Measurements from ENCODE around the gene CAST. TPM values are rescaled to one million over a fixed set of nuclear protein-coding genes. Genes with fewer than 3 reads are reported as not detected.

The CAST gene
- total RNA-seq, 4 donors from 2014 or later = 247 to 316 (median 259) TPM

DNA sequence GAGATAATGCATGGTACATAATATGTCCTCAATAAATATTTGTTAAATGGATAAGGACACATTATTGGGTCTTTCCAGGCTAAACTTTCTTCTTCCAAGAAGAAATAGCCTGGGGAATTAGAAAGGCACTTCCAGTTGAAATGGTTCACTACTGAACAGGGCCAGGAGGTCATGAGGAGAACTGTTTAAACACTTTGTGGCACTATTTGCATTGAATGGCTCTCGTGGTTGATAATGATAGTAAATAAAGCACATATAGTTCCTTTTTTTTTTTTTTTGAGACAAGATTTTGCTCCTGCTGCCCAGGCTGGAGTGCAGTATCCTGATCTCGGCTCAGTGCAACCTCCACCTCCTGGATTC lies 19.9 kb upstream of the CAST start:
- WGBS, 2 donors = 80 to 86% methylated on average over 2 of the region's 2 CpGs
- Histone ChIP-seq H3K4me1 (no peaks in the 10 kb centered on the region), H3K27me3 (no peaks in the 10 kb centered on the region), H3K27ac (no peak overlapping the region), H3K36me3 (no peaks in the 10 kb centered on the region), H3K9me3 (no peaks in the 10 kb centered on the region), H3K4me3 (no peak overlapping the region)
- no peak for DNase-seq (ENCODE audit: low spot score in 2 of 2)
- TF ChIP-seq EP300 (IDR thresholded peaks at IDR 0.05) = no peak
- TF ChIP-seq POLR2A (IDR thresholded peaks at IDR 0.05) = no peak
- TF ChIP-seq CTCF (IDR thresholded peaks at IDR 0.05) = no peak

- H3K27ac ChIP-seq = no peak overlapping the region
- no peaks in the 10 kb centered on the region for H3K9me3 ChIP-seq
- TF ChIP-seq CTCF (IDR thresholded peaks at IDR 0.05) (no peak), POLR2A (IDR thresholded peaks at IDR 0.05) (no peak), EP300 (IDR thresholded peaks at IDR 0.05) (no peak)
- H3K36me3 ChIP-seq = no peaks in the 10 kb centered on the region
- no peaks in the 10 kb centered on the region for H3K27me3 ChIP-seq
- H3K4me3 ChIP-seq = no peak overlapping the region
- DNase-seq (ENCODE audit: low spot score in 2 of 2) = no peak
- 84 to 89% methylated on average over 7 of the region's 7 CpGs for WGBS, 2 donors
- peaks cover 0 to 14% (median 0%) of the 10 kb centered on the region in 4 donors for H3K4me1 ChIP-seq
Measured at GRCh38 chr5:96645091-96645490, 17.1 kb upstream of the CAST start.

GRCh38 chr5:96648023-96648422 lies 14.2 kb upstream of the CAST start:
- no peaks in the 10 kb centered on the region for H3K9me3 ChIP-seq
- H3K27me3 ChIP-seq = no peaks in the 10 kb centered on the region
- TF ChIP-seq CTCF (IDR thresholded peaks at IDR 0.05) = no peak
- no peak for TF ChIP-seq EP300 (IDR thresholded peaks at IDR 0.05)
- TF ChIP-seq POLR2A (IDR thresholded peaks at IDR 0.05) = no peak
- no peak overlapping the region for H3K4me3 ChIP-seq
- H3K27ac ChIP-seq = no peak overlapping the region
- DNase-seq (ENCODE audit: low spot score in 2 of 2) = no peak
- H3K4me1 ChIP-seq = peaks cover 0 to 22% (median 0%) of the 10 kb centered on the region in 4 donors
- H3K36me3 ChIP-seq = no peaks in the 10 kb centered on the region

- Histone ChIP-seq H3K4me1 (peaks cover 0 to 22% (median 0%) of the 10 kb centered on the region in 4 donors), H3K27me3 (no peaks in the 10 kb centered on the region), H3K27ac (no peak overlapping the region), H3K36me3 (no peaks in the 10 kb centered on the region), H3K4me3 (no peak overlapping the region), H3K9me3 (no peaks in the 10 kb centered on the region)
- TF ChIP-seq EP300 (IDR thresholded peaks at IDR 0.05) = no peak
- no peak for TF ChIP-seq CTCF (IDR thresholded peaks at IDR 0.05)
- no peak for TF ChIP-seq POLR2A (IDR thresholded peaks at IDR 0.05)
- 59 to 62% methylated on average over 4 of the region's 4 CpGs for whole genome bisulfite sequencing, 2 donors
- no peak for DNase-seq (ENCODE audit: low spot score in 2 of 2)
Measured at GRCh38 chr5:96648593-96648992, 13.6 kb upstream of the CAST start.

DNA sequence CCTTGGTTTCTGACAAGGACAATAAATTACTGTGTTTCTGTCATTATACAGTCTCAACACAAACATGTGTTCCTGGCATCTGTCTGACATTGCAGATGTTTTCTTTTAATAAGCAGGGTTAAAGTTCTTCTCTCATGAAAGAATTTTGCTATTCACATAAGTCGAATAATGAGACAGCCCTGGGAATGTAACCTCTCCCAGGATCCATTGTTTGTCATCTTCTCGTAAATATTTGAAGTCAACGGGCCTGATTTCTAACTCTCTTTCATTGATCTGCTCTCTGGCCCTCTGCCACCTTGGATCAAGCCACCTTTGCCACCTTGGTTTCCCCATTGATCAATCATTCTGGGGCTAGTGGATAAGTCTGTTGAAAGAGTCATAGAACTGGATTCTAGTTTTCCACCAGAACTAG lies 12.9 kb upstream of the CAST start:
- DNase-seq (ENCODE audit: low spot score in 2 of 2) = no peak
- 50 to 51% methylated on average over 3 of the region's 3 CpGs for WGBS, 2 donors
- TF ChIP-seq CTCF (IDR thresholded peaks at IDR 0.05) (no peak), POLR2A (IDR thresholded peaks at IDR 0.05) (no peak), EP300 (IDR thresholded peaks at IDR 0.05) (no peak)
- H3K4me1 ChIP-seq = peaks cover 0 to 22% (median 0%) of the 10 kb centered on the region in 4 donors
- H3K27ac ChIP-seq = no peak overlapping the region
- H3K27me3 ChIP-seq = no peaks in the 10 kb centered on the region
- no peak overlapping the region for H3K4me3 ChIP-seq
- H3K36me3 ChIP-seq = no peaks in the 10 kb centered on the region
- H3K9me3 ChIP-seq = no peaks in the 10 kb centered on the region

All from tibial nerve (tissue), 4 donors.